Measurements from ENCODE around the gene ZMYM1.
"Not testable (repeated sequence)": the region's sequence is repeated elsewhere in the genome, so short reads cannot be mapped to it uniquely, and the experiment has no call there.

ZMYM1 gene

GRCh38 chr1:35080171-35080854, 1.1 kb downstream of the ZMYM1 start:
- no peak for DNase-seq

- no peak for DNase-seq
Observed at GRCh38 chr1:35085421-35085820, 6.2 kb downstream of the ZMYM1 start.

- no peak for DNase-seq
Observed at GRCh38 chr1:35097224-35097623, 18.0 kb downstream of the ZMYM1 start.

GRCh38 chr1:35111106-35111505, 31.9 kb downstream of the ZMYM1 start:
- DNase-seq, result no peak

GRCh38 chr1:35112668-35113067, 33.5 kb downstream of the ZMYM1 start:
- no peak for DNase-seq

- DNase-seq, result no peak
Observed at GRCh38 chr1:35115459-35116383, 36.5 kb downstream of the ZMYM1 start.

- DNase-seq, result no peak
Observed at GRCh38 chr1:35120458-35121133, 41.4 kb downstream of the ZMYM1 start.

- no peak for DNase-seq
Observed at GRCh38 chr1:35122311-35122710, 43.1 kb downstream of the ZMYM1 start.

GRCh38 chr1:35126546-35126945, 47.4 kb downstream of the ZMYM1 start:
- no peak for DNase-seq

- DNase-seq, result no peak
Observed at GRCh38 chr1:35129080-35129479, 49.9 kb downstream of the ZMYM1 start.

- no peak for DNase-seq
Observed at GRCh38 chr1:35136780-35137179, 57.6 kb downstream of the ZMYM1 start.

GRCh38 chr1:35137590-35137989, 58.4 kb downstream of the ZMYM1 start:
- not testable (repeated sequence) for DNase-seq

- not testable (repeated sequence) for DNase-seq
Observed at GRCh38 chr1:35142294-35142693, 63.1 kb downstream of the ZMYM1 start.

- not testable (repeated sequence) for DNase-seq
Observed at GRCh38 chr1:35142728-35143127, 63.5 kb downstream of the ZMYM1 start.

- no peak for DNase-seq
Observed at GRCh38 chr1:35143737-35144508, 64.7 kb downstream of the ZMYM1 start.

- DNase-seq, result not testable (repeated sequence)
Observed at GRCh38 chr1:35145892-35146549, 66.8 kb downstream of the ZMYM1 start.

GRCh38 chr1:35151220-35151619, 72.0 kb downstream of the ZMYM1 start:
- DNase-seq, result no peak

GRCh38 chr1:35164893-35165292, 85.7 kb downstream of the ZMYM1 start:
- no peak for DNase-seq
